Central memory CD8-positive, alpha-beta T cell (primary cell): ENCODE measurements around the gene CHMP2B.

Experiments
- ATAC-seq: fragments of 150-1000 bp; cut with Tn5 transposase; replicated peaks from 2 replicates; pipeline ENCODE4 v1.10.0; 2022; ENCODE audit warnings: mild to moderate bottlenecking, moderate FRiP score, moderate number of reproducible peaks; ENCODE audit not compliant: poor library complexity, severe bottlenecking; ENCODE audit errors: extremely low read depth
- DNase-seq, 2 donors: peaks; one replicate each; pipeline ENCODE4 v3.0.0; 2021; ENCODE audit warnings: low spot score in 2 of 2
- H3K27ac Mint-ChIP-seq: one replicate; pipeline ENCODE4 v1.8.0; 2022; ENCODE audit warnings: low read depth, mild to moderate bottlenecking, moderate library complexity, mixed read lengths
- H3K27me3 Mint-ChIP-seq: one replicate; pipeline ENCODE4 v1.8.0; 2022; ENCODE audit warnings: mixed read lengths
- H3K36me3 Mint-ChIP-seq: one replicate; pipeline ENCODE4 v1.8.0; 2022; ENCODE audit warnings: mild to moderate bottlenecking, moderate library complexity, mixed read lengths; ENCODE audit not compliant: insufficient read depth
- H3K4me1 Mint-ChIP-seq: one replicate; pipeline ENCODE4 v1.8.0; 2022; ENCODE audit warnings: mixed read lengths
- H3K4me3 Mint-ChIP-seq: one replicate; pipeline ENCODE4 v1.8.0; 2022; ENCODE audit warnings: mild to moderate bottlenecking, moderate library complexity, mixed read lengths
- H3K9me3 Mint-ChIP-seq: one replicate; pipeline ENCODE4 v1.8.0; 2022; ENCODE audit warnings: mixed read lengths

The CHMP2B gene

DNA sequence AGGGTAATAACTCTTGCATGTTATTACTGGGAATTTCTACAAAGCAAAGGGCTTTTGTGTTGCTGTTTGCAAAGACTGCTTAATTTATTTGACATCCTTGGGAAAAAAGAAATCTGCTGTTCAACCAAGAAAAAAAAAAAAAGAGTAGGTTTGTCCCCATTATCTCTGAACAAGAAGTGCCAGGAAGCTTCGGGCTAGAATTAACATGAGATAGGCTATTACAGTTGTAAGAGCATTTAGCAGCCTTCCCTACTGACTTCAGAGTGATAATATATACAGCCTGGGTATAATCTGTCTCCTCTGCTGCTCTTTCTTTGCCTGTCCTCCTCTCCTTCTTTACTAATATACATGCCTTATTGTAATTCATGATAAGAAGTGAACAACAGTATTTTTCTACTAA lies 23.3 kb upstream of the CHMP2B start:
- no peaks in the 10 kb centered on the region for H3K9me3 Mint-ChIP-seq
- H3K27me3 Mint-ChIP-seq: no peaks in the 10 kb centered on the region
- no peak for ATAC-seq
- no peak for DNase-seq
- no peak overlapping the region for H3K27ac Mint-ChIP-seq
- no peak overlapping the region for H3K4me3 Mint-ChIP-seq
- no peaks in the 10 kb centered on the region for H3K4me1 Mint-ChIP-seq
- no peaks in the 10 kb centered on the region for H3K36me3 Mint-ChIP-seq

DNA sequence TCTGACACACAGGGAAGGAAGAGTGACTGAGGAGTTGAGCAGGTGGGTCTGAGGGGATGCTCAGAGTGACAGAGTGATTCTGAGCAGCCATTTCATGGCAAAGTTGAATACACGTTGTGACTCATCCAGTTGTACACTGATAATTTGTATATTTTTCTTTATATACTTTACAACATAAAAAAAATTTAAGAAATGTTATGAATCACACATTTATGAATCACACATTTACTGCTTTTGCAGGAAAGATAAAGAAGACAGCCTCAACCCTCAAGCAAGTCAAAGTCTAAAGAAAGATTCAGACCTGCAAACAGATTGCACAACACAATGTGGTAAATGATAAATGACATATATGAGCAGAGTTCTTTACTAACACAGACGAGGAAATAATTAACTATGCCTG lies 21.0 kb upstream of the CHMP2B start:
- Mint-ChIP-seq H3K4me1 (no peaks in the 10 kb centered on the region), H3K4me3 (no peak overlapping the region), H3K27ac (no peak overlapping the region), H3K27me3 (peaks cover 4% of the 10 kb centered on the region), H3K9me3 (no peaks in the 10 kb centered on the region), H3K36me3 (no peaks in the 10 kb centered on the region)
- DNase-seq (no peak), ATAC-seq (no peak)

DNA sequence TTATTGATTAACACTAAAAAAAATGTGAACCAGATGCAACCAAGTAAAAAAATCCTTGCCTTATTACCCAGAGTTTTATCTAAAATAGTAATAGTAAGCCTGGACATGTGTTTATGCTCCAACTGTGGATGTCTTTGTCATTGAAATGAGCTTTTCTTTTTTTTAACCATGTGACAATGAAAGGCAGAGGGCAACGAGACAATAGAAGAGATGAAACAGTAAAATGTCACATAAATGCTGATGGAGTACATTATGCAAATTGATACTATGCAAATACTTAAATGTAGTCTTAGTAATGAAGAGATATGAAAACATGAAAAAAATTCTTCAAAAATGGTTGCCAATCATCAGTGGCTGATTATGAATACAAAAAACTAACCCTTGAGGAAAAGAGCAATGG lies 20.5 kb upstream of the CHMP2B start:
- H3K4me3 Mint-ChIP-seq: no peak overlapping the region
- ATAC-seq (no peak), DNase-seq (no peak)
- no peaks in the 10 kb centered on the region for H3K36me3 Mint-ChIP-seq
- H3K27ac Mint-ChIP-seq: no peak overlapping the region
- no peaks in the 10 kb centered on the region for H3K9me3 Mint-ChIP-seq
- peaks cover 9% of the 10 kb centered on the region for H3K27me3 Mint-ChIP-seq
- no peaks in the 10 kb centered on the region for H3K4me1 Mint-ChIP-seq

DNA sequence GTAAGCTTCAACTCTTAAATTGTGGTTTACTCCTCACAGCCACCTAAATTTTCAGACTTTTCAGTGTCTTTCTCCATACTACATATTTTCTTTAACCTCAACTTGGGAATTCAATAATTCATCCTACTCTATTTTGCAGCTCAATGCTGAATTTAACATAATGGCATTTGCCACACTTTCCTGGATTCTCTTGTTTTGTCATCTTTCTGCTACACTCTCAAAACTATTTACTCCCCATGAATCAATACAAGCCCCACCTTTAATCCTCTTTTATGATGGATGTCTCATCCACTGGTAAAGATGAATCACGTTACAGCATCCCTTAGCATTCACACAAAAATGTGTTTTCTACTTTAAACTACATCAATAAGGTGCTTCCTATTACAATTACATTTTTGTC lies 19.6 kb upstream of the CHMP2B start:
- no peak for DNase-seq
- no peak for ATAC-seq
- Mint-ChIP-seq H3K27ac (no peak overlapping the region), H3K9me3 (no peaks in the 10 kb centered on the region), H3K4me1 (no peaks in the 10 kb centered on the region), H3K4me3 (no peak overlapping the region), H3K27me3 (peaks cover 17% of the 10 kb centered on the region), H3K36me3 (no peaks in the 10 kb centered on the region)

DNA sequence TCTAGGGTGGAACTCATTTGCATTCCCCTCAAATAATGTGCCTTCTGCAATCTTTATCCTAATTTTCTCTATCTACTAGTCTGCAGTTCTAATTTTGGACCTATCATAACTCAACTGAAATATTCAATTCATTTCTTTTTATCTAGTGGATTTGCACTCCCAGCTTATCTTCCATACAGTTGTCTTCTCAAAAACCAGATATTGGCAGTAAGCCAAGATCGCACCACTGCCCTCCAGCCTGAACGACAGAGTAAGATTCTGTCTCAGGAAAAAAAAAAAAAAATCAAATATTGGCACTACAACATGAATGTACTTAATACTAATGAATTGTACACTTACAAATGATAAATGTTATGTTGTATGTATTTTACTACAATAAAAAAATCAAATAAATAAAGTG lies 18.0 kb upstream of the CHMP2B start:
- ATAC-seq: no peak
- Mint-ChIP-seq H3K4me1 (no peaks in the 10 kb centered on the region), H3K4me3 (no peak overlapping the region), H3K9me3 (no peaks in the 10 kb centered on the region), H3K36me3 (no peaks in the 10 kb centered on the region), H3K27me3 (peaks cover 28% of the 10 kb centered on the region), H3K27ac (no peak overlapping the region)
- DNase-seq: no peak

DNA sequence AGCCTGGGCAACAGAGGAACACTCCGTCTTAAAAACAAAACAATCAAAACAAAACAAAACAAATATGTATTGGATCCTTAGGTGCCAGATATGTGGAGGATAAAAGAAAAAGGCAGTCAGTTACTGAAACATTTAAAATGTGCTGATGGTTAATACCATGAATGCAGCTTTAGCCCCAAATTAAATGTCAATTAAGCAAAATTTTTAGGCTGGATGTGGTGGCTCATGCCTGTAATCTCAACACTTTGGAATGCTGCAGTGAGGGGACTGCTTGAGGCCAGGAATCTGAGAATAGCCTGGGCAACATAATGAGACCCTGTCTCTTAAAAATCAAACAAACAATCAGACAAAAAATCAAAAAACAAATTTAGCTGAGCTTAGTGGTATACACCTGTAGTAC lies 8.5 kb upstream of the CHMP2B start:
- Mint-ChIP-seq H3K9me3 (no peaks in the 10 kb centered on the region), H3K36me3 (no peaks in the 10 kb centered on the region), H3K4me3 (no peak overlapping the region), H3K27ac (no peak overlapping the region), H3K4me1 (no peaks in the 10 kb centered on the region), H3K27me3 (peaks cover 70% of the 10 kb centered on the region)
- ATAC-seq: no peak
- DNase-seq: no peak

DNA sequence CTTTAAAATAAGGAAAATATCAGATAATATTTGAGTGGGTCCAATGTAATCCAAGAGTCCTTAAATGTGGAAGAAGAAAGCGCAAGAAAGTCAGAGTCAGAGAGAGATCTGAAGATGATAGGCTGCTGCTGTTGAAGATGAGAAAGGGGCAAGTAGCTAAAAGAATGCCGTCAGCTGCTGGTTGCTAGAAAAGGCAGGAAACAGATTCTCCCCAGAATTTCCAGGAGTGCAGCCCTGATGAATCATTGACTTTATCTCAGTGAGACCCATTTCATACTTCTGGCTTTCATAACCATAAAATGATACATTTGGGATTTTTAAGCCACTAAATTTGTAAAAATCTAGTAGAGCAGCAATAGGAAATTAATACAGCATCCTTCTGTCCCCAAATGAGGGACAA lies 7.5 kb upstream of the CHMP2B start:
- no peak overlapping the region for H3K27ac Mint-ChIP-seq
- peaks cover 70% of the 10 kb centered on the region for H3K27me3 Mint-ChIP-seq
- no peak for DNase-seq
- H3K4me3 Mint-ChIP-seq: no peak overlapping the region
- no peaks in the 10 kb centered on the region for H3K36me3 Mint-ChIP-seq
- no peak for ATAC-seq
- H3K4me1 Mint-ChIP-seq: no peaks in the 10 kb centered on the region
- H3K9me3 Mint-ChIP-seq: no peaks in the 10 kb centered on the region

DNA sequence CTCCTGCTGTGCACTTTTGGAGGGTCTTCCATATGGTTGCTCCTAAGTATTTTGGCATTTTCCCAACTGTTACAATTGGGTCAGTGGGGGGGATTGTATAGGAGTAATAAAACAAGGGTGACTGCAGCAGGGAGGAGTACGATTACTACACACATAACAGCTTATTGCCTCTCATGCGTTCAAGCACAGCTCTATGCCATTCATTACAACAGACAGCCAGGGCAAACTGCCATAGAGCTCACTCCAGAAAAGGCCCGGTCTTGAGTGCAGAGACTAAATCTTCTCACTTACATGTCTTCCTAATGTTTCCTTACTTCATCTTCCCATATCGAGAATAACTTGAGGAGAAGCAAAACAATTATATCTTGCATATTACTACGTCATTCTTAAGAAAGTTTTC lies 1.4 kb upstream of the CHMP2B start:
- Mint-ChIP-seq H3K36me3 (peaks cover 9% of the 10 kb centered on the region), H3K4me3 (peak overlapping the region; percentile 99), H3K9me3 (no peaks in the 10 kb centered on the region), H3K4me1 (peaks cover 28% of the 10 kb centered on the region), H3K27ac (no peak overlapping the region), H3K27me3 (peaks cover 22% of the 10 kb centered on the region)
- ATAC-seq: no peak
- DNase-seq: no peak

DNA sequence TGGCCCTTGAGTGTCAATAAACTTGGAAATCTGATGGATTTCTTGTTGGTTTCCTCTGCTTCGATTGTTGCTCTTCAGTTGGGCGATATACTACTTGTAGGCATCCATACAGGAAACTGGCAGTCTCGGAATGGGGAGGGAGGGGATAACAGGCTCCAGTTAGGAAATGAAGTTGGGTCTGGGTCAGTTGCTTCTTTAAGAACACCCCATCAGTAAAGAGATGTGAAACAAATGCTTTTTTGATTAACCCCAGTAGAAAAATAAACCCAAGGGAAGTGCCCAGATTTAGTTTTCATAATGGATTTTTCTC lies 681 bp downstream of the CHMP2B start:
- peaks cover 11% of the 10 kb centered on the region for H3K36me3 Mint-ChIP-seq
- no peak for ATAC-seq

DNA sequence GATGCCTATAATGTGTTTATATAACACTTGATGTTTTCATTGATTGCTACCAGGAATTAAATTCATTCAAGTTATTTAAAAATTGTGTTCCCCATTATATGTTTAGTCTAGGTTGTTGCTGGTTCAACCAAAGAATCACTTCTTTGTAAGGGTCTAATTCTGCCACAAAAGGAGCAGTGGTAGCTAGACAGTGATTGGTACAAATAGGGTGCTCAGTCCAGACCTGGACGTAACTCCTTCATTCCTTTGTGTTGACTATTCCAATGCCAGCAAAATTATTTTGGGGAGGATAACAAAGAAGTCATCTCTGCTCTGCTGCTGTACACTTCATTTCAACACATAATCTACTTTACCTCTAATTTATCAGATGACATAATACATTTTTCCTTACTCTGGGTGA lies 1.2 kb downstream of the CHMP2B start:
- no peak for ATAC-seq
- H3K4me3 Mint-ChIP-seq: peak overlapping the region; percentile 99
- peak overlapping the region; percentile 98 for H3K27ac Mint-ChIP-seq
- H3K27me3 Mint-ChIP-seq: peaks cover under 1% of the 10 kb centered on the region
- H3K4me1 Mint-ChIP-seq: peaks cover 49% of the 10 kb centered on the region
- peaks cover 11% of the 10 kb centered on the region for H3K36me3 Mint-ChIP-seq
- H3K9me3 Mint-ChIP-seq: no peaks in the 10 kb centered on the region
- DNase-seq: no peak

More for the DNA sequence above, 681 bp downstream of the CHMP2B start:
- peaks cover 6% of the 10 kb centered on the region for H3K27me3 Mint-ChIP-seq
- no peak for DNase-seq
- H3K9me3 Mint-ChIP-seq: no peaks in the 10 kb centered on the region
- peaks cover 43% of the 10 kb centered on the region for H3K4me1 Mint-ChIP-seq
- H3K4me3 Mint-ChIP-seq: peak overlapping the region; percentile 99
- peak overlapping the region; percentile 98 for H3K27ac Mint-ChIP-seq

DNA sequence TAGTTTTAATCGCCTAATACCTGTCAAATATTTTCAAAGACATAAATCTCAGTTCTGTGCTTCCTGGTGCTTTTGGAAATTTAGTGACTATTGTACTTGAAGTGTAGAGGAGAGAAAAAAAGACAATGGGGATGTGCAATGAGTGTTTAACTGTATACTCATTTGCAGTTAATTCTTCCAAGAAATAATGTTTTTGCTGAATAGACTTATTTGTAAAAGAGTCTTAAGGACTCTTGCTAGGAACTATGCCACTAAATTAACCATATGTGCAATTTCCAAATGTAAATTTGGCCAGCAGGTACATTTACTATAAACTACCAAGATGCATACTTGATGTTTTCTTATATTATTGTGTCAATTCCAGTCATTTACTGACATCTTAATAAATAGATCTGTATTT lies 2.0 kb downstream of the CHMP2B start:
- H3K27me3 Mint-ChIP-seq: no peaks in the 10 kb centered on the region
- no peaks in the 10 kb centered on the region for H3K9me3 Mint-ChIP-seq
- DNase-seq (no peak), ATAC-seq (no peak)
- H3K4me3 Mint-ChIP-seq: no peak overlapping the region
- H3K36me3 Mint-ChIP-seq: peaks cover 11% of the 10 kb centered on the region
- H3K4me1 Mint-ChIP-seq: peaks cover 51% of the 10 kb centered on the region
- no peak overlapping the region for H3K27ac Mint-ChIP-seq

DNA sequence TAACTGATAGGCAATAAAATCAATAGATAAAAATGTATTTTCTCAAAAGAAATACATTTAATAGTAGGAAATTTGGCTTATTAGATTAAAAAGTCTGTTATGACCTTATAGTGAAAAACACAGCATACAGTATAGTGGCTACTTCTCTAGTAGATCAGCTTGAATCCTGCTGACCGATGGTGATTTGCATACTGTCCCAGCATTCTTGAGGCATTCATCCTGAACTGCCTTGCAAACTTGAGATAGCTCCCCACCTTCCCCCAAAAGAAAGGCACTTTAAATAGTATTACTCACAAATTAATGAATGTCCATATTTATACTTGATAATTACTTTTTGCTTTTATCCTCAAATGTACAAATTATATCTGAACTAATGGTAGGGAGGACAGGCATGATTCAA lies 6.7 kb downstream of the CHMP2B start:
- Mint-ChIP-seq H3K27me3 (no peaks in the 10 kb centered on the region), H3K36me3 (peaks cover 2% of the 10 kb centered on the region)
- ATAC-seq: no peak

DNA sequence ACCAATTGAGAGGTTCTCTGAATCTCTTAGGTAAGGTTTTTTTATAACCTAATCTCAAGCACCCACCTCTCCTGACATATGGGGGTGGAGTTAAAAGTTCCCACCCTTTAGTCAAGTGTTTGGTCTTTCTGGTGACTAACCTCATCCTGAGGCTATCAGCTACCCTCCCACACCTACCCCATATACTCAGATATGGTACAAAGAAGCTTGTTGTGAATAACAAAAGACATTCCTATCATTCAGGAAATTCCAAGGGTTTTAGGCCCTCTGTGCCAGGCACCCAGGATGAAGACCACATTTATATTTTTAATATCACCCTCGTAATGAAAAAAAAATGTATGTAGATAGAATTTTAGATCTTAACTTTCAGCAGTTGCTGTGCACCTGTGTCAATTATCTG lies 9.0 kb downstream of the CHMP2B start:
- ATAC-seq: no peak
- Mint-ChIP-seq H3K27ac (no peak overlapping the region), H3K27me3 (no peaks in the 10 kb centered on the region), H3K4me3 (no peak overlapping the region), H3K9me3 (no peaks in the 10 kb centered on the region), H3K36me3 (peaks cover 2% of the 10 kb centered on the region), H3K4me1 (peaks cover 43% of the 10 kb centered on the region)
- DNase-seq: no peak

More for the DNA sequence above, 6.7 kb downstream of the CHMP2B start:
- H3K4me1 Mint-ChIP-seq: peaks cover 49% of the 10 kb centered on the region
- no peak overlapping the region for H3K27ac Mint-ChIP-seq
- no peak overlapping the region for H3K4me3 Mint-ChIP-seq
- no peak for DNase-seq
- no peaks in the 10 kb centered on the region for H3K9me3 Mint-ChIP-seq
